Effector CD8-positive, alpha-beta T cell (primary cell): Measurements from ENCODE around the gene RTKN.

Source experiments
- DNase-seq: peaks from one replicate; lab custom pipeline; 2025; lab: John Stamatoyannopoulos, UW

The RTKN gene

GRCh38 chr2:74417763-74418162 lies 24.0 kb downstream of the RTKN start:
- DNase-seq = no peak

GRCh38 chr2:74417197-74417596 lies 24.5 kb downstream of the RTKN start:
- no peak for DNase-seq

DNA sequence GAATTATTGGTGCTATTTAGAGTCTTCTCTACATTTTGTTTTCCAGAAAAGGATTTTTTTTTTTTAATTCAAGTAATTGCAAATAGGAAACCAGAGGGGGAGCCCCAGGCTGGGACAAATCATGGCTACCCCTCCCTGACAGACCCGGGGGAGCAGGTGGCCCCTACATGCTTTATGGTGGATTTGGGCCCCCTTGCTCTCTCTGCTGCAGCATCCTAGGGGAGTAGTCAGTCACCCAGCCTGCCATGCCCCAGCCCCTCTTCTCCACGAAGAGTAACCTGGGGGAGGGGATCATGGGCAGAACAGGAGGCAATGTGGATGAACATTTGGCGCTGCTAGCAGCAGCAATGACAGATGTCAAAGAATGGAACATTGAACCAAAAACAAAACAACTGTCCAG lies 25.0 kb downstream of the RTKN start:
- no peak for DNase-seq

- DNase-seq = no peak
Observed at GRCh38 chr2:74415762-74416395, 25.9 kb downstream of the RTKN start.

GRCh38 chr2:74414881-74415761 lies 26.6 kb downstream of the RTKN start:
- DNase-seq = peak; percentile 14

- DNase-seq = no peak
Observed at GRCh38 chr2:74414441-74414840, 27.3 kb downstream of the RTKN start.

- DNase-seq = no peak
Observed at GRCh38 chr2:74413001-74413698, 28.6 kb downstream of the RTKN start.

- DNase-seq = no peak
Observed at GRCh38 chr2:74407682-74408081, 34.1 kb downstream of the RTKN start.

- DNase-seq = no peak
Observed at GRCh38 chr2:74406035-74406434, 35.7 kb downstream of the RTKN start.

GRCh38 chr2:74401891-74402290 lies 39.8 kb downstream of the RTKN start:
- no peak for DNase-seq

- no peak for DNase-seq
Observed at GRCh38 chr2:74399785-74400184, 42.0 kb downstream of the RTKN start.

GRCh38 chr2:74396149-74396548 lies 45.6 kb downstream of the RTKN start:
- no peak for DNase-seq

GRCh38 chr2:74393525-74393924 lies 48.2 kb downstream of the RTKN start:
- DNase-seq = no peak

- DNase-seq = no peak
Observed at GRCh38 chr2:74392449-74392743, 49.3 kb downstream of the RTKN start.

GRCh38 chr2:74391580-74392448 lies 49.9 kb downstream of the RTKN start:
- peak; percentile 96 for DNase-seq

DNA sequence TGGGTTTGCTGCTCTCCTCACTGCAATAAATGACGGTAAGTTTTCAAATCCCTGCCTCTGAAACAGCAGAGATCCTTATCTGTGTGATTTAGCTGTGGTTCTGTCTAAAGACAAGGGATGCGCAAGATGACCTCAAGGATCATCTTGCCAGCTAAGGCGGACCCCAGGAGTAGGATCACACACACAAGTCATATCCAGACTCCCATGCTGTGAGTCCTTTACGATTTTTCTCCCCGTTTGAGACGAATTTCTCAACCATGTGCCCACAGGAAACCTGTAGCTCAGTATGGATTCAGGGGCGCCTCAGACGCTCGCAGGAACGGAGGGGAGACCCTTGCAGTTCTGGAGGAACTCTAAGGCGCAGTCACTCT lies 50.5 kb downstream of the RTKN start:
- DNase-seq = peak; percentile 33

DNA sequence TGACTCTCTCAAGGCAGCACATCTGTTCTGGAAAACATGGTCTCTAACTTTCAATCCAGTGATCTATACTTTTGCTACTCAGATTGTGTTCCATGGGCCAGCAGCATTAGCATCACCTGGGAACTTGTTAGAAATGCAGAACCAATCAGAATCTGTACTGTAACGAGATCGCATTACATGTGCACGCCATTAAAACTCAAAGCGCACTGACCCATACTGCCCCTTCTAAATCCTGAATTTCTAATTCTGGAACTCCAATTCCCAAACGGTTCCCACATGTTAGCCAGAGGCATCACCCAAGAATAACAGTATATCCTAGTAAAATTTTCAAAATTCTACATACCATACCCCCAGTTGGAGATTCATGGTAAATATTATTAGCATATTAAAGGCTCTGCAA lies 51.1 kb downstream of the RTKN start:
- no peak for DNase-seq

GRCh38 chr2:74387346-74387745 lies 54.4 kb downstream of the RTKN start:
- no peak for DNase-seq

DNA sequence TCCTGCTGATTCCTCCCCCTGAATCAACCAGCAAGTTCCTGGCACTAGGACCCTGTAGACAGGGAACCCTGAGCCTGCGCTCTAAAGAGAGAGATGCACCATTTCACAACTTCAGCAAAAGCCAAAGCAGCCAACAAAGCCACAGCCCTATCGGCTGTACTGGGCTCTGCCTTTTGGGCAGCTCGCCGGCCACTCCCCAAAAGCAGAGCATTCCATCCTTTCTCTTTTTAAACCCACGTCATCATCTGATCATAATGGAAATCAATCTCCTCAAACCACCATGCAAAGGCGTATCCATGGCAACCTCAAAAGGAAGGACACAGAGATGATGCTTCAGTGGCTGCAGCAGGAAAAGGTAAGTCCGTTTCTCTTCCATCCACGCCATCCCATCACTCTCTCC lies 56.3 kb downstream of the RTKN start:
- DNase-seq = no peak

DNA sequence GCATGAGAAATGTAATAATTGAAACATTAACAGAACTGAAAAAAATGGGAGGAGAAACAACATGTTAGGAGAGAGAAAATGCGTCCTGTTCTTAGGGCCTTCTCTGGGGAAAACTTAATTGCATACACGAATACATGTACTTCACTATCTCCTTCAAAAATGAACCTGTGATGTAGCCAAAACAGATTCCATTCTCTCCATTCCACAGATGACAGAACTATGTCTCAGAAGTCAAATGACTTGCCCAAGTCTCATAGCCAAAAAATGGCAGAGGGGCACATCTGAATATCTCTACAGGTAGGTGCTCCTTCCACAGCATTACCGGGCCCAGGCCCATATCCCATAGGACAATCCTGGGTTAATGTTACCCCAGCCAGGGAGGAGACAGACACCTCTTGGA lies 57.7 kb downstream of the RTKN start:
- DNase-seq = no peak

DNA sequence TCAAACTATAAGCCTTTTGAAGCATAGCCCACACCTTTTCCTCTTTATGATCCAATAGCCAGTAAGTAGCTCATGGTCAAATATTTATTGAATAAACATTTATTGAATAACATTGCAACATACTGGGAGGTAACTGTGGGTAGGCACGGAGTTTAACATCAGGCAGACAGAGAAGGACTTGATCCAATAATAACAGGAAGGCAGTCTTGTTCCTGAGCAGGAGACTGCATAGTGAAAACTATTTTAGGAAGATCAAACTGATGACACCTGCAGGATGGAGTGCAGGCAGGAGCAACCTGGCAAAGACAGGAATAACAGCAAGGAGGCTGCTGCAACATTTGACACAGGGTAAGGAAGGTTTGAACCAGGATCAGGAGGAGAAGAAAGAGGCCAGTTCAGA lies 58.5 kb downstream of the RTKN start:
- DNase-seq = no peak

DNA sequence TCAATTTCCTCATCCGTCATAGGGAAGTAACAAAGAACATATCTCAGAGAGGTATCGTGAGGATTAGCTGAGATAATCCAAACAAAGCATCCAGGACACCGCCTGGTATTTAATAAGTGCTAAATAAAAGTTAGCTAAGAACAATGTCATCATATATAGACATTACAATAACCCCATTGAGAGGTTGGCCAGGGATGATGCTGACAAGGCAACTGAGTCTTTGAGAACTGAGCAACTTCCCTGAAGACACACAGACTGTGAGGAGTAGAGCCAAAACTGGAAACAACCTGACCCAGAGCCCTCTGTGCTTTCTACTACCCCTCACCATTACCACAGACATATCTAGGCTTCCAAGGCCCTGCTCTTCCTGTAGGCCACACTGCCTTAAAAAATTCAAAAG lies 60.0 kb downstream of the RTKN start:
- no peak for DNase-seq
